COR-L47 (cell line): Measurements from ENCODE around the gene PRPF6.
"Not testable (repeated sequence)": the region's sequence is repeated elsewhere in the genome, so short reads cannot be mapped to it uniquely, and the experiment has no call there.

Experiments used
- DNase-seq: peaks from one replicate; lab custom pipeline; 2025; lab: John Stamatoyannopoulos, UW

Gene PRPF6

DNA sequence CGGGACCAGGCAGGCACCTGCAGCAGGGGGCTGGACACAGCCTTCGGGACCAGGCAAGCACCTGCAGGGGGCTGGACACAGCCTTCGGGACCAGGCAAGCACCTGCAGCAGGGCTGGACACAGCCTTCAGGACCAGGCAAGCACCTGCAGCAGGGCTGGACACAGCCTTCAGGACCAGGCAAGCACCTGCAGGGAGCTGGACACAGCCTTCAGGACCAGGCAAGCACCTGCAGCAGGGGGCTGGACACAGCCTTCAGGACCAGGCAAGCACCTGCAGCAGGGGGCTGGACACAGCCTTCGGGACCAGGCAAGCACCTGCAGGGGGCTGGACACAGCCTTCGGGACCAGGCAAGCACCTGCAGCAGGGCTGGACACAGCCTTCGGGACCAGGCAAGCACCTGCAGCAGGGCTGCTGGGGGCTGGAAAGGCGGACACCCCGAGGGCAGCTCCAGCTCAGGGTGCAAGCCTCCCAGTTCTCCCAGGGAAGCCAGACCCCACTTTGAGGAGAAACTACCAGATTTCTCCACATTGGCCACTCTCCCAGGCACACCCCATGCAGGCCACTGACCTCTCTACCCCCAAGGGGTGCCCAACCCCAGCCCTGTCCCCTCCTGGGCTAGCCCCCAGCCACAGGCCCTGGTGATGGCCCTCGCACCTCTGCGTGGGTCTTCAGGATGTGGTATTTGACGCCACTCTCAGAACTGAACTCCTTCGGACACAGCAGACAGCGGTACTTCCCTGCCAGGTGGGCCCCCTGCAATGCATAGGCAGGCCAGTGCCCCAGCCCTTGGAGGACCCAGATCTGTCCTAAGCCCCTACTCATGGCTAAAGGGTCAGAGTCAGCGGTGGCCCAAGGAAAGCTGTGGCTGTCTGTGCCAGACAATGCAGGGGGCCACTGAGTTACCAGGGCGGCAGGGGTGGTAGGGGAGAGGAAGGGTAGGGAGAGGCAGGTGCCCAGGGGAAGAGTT is 20.0 kb upstream of the PRPF6 start:
- DNase-seq: not testable (repeated sequence)

DNA sequence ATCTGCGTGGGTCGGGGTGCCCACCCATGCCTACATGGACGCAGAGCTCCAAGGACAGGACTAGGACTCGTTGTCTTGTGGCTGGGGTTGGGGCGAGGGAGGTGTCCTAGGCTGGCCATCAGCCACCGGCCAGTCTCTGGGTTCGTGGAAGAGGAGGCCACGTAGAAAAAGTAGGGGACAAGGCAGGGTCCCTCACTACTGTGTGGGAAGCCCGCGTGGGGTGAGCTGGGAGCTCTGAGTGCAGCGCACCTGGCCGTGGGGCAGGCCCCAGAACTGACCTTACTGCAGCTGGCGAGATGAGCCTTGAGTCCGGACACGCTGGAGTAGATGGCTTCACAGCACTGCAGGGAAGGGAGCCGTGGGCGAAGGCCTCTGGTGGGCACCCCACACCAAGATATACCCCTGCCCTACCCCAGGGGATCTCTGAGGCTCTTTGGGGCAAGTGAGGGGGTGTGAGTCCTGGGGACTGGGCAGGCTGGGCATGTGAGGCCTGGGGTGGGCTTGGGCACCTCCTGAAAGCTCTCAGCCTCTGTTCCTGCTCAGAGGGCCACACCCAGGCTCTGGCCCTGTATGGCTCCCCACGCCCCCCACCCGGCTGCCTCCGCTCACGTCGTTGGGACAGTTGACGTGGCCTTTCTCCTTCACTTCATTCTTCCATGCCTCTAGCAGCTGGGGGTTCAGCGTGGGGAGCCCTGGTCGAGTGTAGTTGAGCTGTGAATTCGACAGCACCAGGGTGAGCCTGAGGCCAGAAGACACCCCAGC is 19.1 kb upstream of the PRPF6 start:
- no peak for DNase-seq

DNA sequence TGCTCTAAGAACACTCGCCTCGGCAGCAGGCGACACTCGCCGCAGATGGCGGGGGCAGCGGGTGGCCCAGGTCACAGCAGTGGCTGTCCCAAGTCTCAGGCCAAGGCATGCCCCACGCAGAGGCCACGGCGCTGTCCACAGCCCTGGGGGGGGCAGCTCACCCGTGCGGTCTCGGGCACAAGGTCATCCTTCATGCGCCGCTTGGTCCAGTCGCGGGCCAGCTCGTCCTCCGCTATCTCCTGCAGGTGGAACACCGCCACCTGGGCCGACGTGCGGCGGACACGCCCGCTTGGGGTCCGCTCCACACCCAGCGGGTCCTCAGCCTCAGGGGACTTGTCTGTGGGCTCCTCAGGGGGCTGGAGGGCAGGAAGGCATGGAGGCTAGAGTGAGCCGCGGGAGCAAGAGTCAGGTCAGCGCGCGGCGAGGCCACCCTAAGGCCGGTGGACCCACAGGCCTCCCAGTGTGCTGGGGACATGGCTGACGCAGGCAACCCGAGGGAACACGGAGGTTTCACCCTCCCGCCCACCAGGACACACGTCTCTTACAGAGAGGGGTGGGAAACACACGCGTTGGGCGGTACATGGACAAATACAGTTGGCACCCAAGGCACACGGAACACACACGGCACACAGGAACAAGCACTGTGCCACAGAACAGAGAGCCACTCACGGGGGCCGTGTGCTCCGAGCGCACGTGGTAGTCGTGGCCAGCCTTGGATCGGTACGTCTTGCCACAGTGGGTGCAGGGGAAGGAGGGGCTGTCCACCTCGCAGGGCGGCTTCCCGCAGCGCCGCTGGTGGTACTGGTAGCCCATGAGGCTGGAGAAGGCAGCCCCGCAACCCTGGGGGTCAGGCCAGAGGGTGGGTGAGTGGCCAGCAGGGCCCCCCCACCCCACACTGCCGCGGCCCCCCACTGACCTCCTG is 18.2 kb upstream of the PRPF6 start:
- no peak for DNase-seq

DNA sequence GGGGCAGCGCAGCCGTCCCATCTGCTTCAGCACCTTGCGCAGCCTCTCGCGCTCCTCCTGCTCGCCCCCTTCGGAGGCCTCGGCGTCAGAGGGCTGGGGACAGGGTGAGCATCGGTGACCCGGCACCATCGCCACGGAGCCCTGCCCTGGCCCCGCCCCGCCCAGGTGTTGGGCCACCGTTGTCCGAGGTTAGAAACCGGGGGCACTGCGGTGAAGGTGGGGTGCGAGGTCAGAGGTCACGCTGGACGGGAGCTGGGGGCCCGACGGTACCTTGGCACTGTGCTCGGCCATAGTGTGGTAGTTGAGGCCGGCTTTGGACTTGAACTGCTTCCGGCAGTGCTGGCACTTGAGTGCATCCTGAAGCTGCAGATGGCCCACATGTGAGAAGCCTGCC is 17.6 kb upstream of the PRPF6 start:
- DNase-seq: no peak

DNA sequence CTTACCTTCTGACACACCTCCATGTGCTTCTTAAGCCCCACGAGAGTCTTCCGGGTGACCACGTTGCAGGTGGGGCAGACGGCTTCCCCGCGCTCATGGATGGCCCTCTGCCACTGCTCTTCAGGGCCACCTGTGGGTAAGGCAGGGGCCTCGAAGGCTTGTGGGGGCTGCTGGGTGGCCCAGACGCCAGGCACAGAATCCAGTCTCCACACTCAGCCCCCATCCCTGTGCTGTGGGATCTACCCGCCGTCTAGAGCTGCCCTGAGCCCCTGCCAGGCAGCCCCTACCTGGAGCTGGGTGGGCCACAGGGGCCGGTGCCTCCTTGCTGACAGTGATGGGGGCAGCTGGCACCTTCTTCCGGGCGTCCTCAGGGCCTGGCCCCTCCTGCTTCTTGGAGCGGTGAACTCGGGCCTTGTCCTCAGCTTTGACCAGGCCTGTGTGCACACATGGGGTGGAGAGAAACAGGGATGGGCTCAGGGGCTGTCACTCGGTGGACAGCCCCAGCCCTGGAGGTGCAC is 17.1 kb upstream of the PRPF6 start:
- DNase-seq: no peak

DNA sequence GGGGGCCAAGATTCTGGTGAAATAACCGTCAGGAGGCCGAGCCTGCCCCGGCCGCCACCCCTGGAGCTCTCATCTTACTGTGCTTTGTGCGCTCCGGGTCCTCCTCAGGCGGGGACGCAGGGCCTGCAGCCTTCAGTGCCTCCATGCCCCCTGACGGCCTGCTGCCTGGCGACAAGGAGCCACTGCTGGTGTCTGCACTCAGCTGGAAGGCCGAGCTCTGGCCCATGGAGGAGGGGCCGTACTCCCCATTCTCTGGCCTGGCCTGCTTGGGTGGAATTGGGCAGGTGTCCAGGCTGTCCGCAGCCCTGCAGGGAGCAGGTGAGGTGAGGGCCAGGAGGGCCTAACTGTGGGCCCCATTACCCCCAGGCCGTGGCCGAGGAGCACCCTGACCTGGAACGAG is 16.5 kb upstream of the PRPF6 start:
- DNase-seq: no peak

DNA sequence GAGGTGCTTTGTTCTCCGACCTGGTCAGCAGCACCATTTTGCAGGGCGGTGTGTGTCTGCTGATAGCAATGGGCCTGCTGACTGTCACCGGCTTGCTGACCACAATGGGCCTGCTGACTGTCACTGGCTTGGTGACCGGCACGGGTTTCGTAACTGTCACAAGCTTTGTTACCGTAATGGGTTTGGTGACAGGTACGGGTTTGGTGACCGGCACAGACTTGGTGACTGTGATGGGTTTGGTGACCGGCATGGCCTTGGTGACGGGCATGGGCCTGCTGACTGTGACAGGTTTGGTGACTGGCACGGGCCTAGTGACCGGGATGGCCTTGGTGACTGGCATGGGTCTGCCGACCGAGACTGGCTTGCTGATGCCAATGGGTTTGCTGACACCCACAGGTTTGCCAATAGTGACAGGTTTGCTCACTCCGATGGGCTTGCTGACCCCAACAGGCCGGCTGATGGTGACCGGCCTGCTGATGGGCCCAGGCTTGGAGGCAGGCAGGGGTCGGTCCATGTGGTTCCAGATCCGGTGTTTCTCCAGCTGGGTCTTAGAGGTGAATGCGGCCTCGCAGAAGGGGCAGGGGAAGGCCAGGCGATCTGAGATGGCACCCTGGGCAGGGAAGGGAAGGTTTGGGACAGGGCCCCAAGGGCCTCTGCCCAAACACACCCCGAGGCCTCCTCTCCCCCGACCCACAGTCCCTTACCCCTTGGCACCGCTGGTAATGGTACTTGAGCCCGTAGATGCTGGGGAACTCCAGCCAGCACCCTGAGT is 14.6 kb upstream of the PRPF6 start:
- no peak for DNase-seq

DNA sequence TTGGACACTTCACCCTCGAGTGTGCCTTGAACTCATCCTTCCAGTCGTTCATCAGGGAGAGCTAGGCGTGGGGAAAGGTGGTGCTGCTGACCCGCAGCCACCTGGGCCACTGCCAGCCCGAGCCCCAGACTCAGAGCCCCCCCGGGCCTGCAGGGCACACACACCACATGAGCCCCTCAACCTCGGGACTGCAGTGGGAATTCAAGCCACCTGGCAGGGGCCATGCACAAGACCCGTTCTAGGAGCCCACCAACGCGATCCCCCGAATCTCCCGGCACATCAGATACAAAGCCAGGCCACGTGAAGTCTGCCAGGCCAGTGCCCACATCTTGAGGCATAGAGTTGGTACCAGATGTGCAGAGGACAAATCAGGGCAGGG is 14.0 kb upstream of the PRPF6 start:
- DNase-seq: no peak

DNA sequence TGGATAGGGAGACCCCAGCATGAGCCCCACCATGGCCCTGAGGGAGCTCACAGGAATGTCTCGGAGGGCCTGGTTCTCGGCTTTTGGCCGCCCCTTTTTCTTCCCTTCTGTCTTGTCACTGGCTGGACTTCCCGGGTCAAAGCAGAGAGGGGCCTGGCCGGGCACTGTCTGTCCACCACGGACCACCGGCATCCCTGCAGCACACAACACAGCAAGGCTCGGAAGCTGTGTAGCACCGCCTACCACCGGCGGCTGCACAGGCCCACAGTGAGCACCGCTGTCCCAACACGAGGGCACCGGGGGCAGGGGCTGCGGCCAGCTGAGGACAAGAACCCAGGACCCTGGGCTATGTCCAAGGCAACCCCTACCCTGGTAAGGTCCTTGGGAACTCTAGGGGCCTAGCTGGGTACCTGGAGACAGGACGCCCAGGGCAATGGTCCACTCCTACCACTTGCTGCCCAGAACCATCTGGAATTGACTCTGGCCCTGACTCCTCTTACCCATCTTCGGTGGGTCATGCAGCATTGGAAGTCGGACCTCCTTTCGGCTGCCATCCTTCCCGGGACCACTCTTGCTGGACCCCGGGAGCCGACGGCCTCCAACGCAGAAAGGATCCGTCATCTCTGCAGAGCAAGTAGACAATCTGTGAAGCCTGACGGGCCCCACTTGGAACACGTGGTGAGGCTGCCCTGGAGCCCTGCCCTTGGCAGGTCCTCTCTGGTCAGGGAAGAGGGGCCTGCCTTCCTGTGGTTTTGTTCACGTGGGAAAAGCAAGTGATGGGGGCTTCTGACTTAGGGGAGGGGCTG is 13.4 kb upstream of the PRPF6 start:
- no peak for DNase-seq

DNA sequence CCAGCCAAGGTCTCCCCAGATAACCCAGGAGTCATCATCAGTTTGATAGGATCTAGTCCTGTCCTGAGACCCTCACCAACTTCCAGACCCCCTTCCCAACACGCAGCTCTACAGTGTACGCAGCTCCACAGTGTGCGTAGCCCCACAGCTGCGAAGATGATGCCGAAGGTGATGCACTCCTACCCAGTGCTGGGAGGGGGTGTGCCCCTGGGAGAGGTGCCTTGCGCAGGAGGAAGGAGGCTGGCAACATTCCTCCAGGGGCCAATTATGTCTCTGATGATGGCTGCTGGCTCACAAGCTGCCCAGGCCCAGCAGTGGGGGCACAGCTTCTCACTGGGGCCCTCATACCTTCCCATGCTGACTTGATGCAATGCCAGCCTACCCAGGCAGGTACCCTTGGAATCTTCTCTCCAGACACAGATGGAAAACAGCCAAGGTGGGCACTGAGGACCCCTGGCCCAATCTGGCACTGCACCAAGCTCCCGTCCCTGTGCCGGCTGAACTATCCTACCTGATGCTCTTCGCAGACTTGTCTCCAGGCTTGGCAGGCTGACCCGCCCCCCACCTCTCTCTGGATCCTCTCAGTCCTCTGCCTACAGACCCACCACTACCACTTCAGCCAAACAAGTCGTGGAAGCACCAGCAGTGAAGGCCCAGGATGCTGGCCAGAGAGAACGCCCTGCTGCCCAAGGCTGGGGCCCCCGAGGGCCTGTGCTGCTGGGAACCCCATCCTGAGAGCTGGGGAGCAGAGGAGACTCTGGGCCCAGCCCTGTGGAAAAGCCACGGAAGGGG is 12.6 kb upstream of the PRPF6 start:
- no peak for DNase-seq

DNA sequence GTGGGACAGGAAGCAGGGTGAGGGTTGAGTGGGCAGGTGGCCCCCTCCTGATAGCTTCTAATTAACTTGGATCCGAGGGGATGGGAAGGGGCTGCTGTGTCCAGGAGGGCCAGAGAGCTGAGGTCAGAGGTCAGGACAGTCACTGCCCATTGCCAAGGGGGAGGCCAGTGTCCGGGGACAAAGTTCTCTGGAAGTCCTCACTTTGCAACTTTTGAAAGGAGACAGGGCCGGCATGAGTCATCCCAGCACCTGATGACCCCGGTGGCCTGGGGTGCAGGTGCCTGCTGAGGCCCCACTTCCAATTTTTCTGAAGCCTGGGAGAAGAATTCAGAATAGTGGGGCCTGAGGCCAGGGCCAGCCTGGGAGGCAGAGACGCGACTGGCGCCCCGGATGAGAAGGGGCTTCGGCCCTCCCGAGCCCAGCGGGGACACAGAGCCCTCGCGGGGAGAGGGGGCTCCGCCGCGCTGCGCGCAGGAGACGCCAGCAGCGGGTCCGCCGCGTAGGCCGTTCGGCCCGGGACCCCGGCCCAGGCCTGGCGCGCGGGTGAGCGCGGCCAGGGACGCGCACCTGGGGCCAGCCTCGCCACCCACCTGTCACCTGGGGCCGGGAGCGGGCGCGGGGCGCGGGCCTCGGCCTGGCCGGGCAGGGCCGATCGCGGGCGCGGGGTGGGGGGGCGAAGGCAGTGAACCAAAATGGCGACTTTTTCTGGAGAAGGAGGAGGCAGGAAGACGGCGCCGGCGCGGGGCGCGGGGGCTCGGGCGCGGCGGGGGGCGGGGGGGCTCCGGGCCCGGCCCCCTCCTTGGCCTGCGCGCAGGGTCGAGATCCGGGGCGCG is 11.8 kb upstream of the PRPF6 start:
- DNase-seq: no peak

DNA sequence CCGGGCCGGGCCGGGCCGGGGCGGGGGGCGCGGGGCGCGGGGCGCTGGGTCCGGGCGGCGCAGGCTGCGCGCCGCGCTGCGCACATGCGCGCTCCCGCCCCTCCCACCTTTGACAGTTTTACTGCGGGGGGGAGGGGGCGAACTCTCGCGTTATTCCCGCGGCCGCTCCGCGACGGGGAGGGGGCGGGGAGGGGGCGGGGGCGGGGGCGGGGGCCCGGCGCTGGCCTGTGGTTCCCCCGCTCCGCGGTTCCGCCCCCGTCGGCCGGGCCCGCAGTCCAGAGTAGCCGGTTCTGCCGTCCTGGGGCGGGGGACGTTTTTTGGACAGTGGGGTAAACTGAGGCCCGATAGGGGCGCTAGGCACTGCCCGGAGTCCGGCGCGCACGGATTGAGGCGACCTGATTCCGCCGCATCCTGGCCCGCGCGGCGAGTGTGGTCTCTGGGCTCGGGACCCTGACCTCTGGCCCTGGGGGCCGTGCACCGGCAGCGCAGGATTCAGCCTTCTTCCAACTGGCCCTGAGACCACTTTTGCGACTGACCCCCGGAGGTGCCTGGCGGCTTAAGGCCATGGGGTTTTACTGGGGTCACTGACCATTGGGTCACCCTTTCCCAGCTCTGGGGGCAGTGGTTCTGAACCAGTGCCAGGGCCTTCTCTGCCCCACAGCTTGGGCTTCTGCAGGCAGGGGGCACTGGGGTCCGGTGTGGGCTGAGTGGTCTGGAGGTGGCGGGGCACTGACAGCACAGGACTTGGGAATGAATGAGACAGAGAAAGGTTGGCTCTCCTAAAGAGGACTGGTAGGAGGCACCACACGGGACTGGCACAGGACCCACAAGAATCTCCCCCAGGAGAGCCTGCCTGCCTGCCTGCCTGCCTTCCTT is 10.9 kb upstream of the PRPF6 start, which contains the start of gene ZNF512B:
ZNF512B (minus strand) TSS at position 93 of the 876 bp plus-strand sequence. CDS start 1,980 bp downstream, outside the sequence.
- DNase-seq: peak; percentile 71

DNA sequence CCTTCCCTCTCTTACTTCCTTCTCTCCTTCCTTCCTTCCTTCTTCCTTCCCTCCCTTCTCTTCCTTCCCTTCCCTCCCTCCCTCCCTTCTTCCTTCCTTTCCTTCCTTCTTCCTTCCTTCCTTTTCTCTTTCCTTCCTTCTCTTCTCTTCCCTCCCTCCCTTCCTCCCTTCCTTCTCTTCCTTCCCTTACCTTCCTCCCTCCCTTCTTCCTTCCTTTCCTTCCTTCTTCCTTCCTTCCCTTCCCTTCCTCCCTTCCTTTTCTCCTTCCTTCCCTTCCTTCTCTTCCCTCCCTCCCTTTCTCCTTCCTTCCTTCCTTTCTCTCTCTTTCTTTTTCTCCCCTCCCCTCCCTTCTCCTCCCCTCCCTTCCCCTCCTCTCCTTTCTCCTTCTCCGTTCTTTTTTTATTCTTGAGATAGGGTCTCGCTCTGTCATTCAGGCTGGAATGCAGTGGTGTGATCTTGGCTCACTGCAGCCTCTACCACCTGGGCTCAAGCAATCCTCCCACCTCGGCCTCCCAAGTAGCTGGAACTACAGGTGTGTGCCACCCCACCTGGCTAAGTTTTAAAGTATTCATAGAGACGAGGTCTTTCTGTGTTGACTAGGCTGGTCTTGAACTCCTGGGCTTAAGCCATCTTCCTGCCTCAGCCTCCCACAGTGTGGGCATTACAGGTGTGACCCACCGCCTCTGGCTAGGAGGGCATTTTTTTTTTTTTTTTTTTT is 10.1 kb upstream of the PRPF6 start:
- DNase-seq: no peak

DNA sequence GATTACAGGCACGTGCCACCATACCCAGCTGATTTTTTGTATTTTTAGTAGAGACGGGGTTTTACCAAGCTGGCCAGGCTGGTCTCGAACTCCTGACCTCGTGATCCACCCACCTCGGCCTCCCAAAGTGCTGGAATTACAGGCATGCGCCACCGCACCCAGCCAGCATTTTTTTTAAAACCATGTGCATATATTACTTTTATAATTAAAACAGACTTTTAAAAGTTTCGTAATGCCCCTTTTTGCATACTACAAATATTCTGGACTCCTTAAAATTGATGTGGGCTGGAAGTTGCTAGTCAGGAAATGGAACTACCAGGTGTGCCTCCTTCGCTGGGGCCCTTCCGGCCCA is 9.0 kb upstream of the PRPF6 start:
- DNase-seq: not testable (repeated sequence)

DNA sequence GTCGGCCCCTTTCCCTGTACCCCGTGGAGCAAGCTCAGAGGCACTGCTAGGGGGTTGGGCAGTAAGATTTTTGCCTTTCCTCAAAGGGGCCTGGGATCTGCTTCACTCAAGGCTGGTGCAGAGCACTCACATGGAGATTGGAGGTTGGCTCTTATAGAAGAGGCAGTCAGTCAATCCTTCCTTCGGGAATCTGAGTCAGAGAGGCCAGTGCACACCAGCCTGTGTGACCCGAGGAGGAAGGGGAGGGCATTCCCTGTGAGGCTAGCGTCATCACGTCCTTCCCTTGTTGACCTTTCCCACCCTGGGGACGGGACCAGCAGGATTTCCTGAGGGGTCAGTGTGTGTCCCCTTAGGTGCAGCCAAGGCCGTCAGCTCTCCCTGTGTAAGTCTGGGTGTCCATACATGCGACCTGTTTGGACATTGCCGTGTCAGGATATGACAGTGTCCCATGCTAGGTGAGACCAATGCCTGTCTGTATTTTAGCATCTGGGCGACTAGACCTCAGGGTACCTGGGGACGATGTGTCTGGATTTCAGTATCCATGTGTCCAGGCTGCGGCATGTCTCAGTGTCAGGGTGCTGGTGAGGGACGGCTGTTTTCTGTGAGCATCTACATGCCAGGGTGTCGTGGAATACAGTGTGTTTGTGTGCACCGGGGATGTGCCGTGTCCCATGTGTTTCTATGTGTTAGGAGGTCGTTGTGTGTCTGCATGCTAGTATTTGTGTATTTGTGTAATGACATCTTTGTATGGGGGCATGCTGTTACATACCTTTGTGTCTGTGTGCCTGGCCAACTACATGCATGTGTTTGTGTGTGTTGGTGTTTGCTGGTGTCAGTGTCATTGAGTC is 8.4 kb upstream of the PRPF6 start:
- no peak for DNase-seq

DNA sequence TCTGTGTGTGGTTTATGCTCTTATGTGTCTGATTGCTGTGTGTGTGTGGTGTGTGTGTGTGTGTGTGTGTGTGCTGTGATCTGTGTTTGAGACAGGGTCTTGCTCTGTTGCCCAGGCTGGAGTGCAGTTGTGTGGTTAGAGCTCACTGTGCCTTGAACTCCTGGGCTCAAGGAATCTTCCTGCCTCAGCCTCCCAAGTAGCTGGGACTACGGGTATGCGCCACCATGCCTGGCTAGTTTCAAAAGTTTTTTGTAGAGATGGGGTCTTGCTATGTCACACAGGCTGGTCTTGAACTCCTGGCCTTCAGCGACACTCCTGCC is 7.8 kb upstream of the PRPF6 start:
- DNase-seq: no peak
